ENCODE data around the gene SPATA31D1. TPM values are rescaled to one million over a fixed set of nuclear protein-coding genes. Genes with fewer than 3 reads are reported as not detected.
"Not testable (repeated sequence)": the region's sequence is repeated elsewhere in the genome, so short reads cannot be mapped to it uniquely, and the experiment has no call there.

SPATA31D1 gene
- not detected for total RNA-seq

- not testable (repeated sequence) for H3K4me1 ChIP-seq, H3K27ac ChIP-seq, H3K4me3 ChIP-seq, ATAC-seq, H3K36me3 ChIP-seq, H3K27me3 ChIP-seq, H3K9me3 ChIP-seq
- WGBS, 2 donors (ENCODE audit: low coverage in 1 of 2) = 80 to 100% methylated on average over 1 of the region's 1 CpG
Measured at GRCh38 chr9:81988472-81988871, at the start of gene SPATA31D1. TSS of gene SPATA31D1 (plus strand) at chr9:81988772. CDS start at chr9:81988819, 47 bp downstream.

DNA sequence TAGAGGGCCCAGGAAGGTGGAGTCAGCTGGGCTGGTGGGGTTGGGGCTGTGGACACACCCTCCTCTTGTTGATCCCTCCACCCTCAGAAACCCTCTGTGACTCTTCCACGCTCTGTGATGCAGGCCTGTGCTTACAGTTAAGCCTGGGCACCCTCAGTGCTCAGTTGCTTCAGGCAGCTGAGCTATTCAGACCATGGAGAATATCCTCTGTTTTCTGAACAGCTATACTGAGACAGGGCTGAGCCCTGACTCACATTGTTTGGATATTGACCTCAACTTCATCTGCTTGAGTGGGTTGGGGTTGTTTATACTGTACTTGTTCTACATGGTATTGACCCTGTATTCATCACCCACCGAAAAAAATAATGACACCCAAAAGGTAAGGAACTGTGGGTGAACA lies 45.2 kb upstream of the SPATA31D1 start, which contains the start of gene SPATA31D3:
Gene SPATA31D3, plus strand, starts transcription at position 108 of the 400 bp plus-strand sequence. Its CDS starts 86 bp downstream, at position 194.
- H3K4me3 ChIP-seq, H3K27me3 ChIP-seq, ATAC-seq, H3K36me3 ChIP-seq, H3K4me1 ChIP-seq, H3K9me3 ChIP-seq, H3K27ac ChIP-seq: not testable (repeated sequence)
- no CpG with 5 or more reads among the region's 2 CpGs for WGBS, 2 donors (ENCODE audit: low coverage in 1 of 2)

GRCh38 chr9:81948650-81949049 lies 39.9 kb upstream of the SPATA31D1 start:
- not testable (repeated sequence) for H3K9me3 ChIP-seq, H3K27me3 ChIP-seq, H3K36me3 ChIP-seq, H3K4me1 ChIP-seq, H3K27ac ChIP-seq, ATAC-seq, H3K4me3 ChIP-seq
- WGBS, 2 donors (ENCODE audit: low coverage in 1 of 2) = no CpG with 5 or more reads among the region's 3 CpGs

- Histone ChIP-seq H3K27ac (no peak overlapping the region), H3K36me3 (no peaks in the 10 kb centered on the region), H3K9me3 (peaks cover 0 to 16% (median 0%) of the 10 kb centered on the region in 3 donors), H3K4me1 (no peaks in the 10 kb centered on the region), H3K27me3 (no peaks in the 10 kb centered on the region), H3K4me3 (no peak overlapping the region)
- no peak for ATAC-seq
- WGBS, 2 donors (ENCODE audit: low coverage in 1 of 2) = 52 to 88% methylated on average over 1 of the region's 1 CpG
- TF ChIP-seq POLR2A (IDR thresholded peaks at IDR 0.05) = no peak
Measured at GRCh38 chr9:81953096-81953495, 35.5 kb upstream of the SPATA31D1 start.

GRCh38 chr9:81955625-81956024 lies 32.9 kb upstream of the SPATA31D1 start:
- H3K27ac ChIP-seq = no peak overlapping the region
- TF ChIP-seq, protein P1, sequence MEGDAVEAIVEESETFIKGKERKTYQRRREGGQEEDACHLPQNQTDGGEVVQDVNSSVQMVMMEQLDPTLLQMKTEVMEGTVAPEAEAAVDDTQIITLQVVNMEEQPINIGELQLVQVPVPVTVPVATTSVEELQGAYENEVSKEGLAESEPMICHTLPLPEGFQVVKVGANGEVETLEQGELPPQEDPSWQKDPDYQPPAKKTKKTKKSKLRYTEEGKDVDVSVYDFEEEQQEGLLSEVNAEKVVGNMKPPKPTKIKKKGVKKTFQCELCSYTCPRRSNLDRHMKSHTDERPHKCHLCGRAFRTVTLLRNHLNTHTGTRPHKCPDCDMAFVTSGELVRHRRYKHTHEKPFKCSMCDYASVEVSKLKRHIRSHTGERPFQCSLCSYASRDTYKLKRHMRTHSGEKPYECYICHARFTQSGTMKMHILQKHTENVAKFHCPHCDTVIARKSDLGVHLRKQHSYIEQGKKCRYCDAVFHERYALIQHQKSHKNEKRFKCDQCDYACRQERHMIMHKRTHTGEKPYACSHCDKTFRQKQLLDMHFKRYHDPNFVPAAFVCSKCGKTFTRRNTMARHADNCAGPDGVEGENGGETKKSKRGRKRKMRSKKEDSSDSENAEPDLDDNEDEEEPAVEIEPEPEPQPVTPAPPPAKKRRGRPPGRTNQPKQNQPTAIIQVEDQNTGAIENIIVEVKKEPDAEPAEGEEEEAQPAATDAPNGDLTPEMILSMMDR (IDR thresholded peaks at IDR 0.05) = no peak
- TF ChIP-seq EP300 (IDR thresholded peaks at IDR 0.05) (no peak), POLR2AphosphoS5 (IDR thresholded peaks at IDR 0.05) (no peak), POLR2A (IDR thresholded peaks at IDR 0.05) (no peak)
- no peak overlapping the region for H3K4me3 ChIP-seq
- H3K4me1 ChIP-seq = no peaks in the 10 kb centered on the region
- H3K9me3 ChIP-seq = peaks cover 0 to 16% (median 0%) of the 10 kb centered on the region in 3 donors
- H3K27me3 ChIP-seq = no peaks in the 10 kb centered on the region
- H3K36me3 ChIP-seq = no peaks in the 10 kb centered on the region
- no peak for ATAC-seq

- TF ChIP-seq POLR2A (IDR thresholded peaks at IDR 0.05) = no peak
- no peak for TF ChIP-seq EP300 (IDR thresholded peaks at IDR 0.05)
- no peak for TF ChIP-seq POLR2AphosphoS5 (IDR thresholded peaks at IDR 0.05)
- TF ChIP-seq, protein P1 (IDR thresholded peaks at IDR 0.05) = no peak
Measured at GRCh38 chr9:81964218-81965171, 24.1 kb upstream of the SPATA31D1 start.

DNA sequence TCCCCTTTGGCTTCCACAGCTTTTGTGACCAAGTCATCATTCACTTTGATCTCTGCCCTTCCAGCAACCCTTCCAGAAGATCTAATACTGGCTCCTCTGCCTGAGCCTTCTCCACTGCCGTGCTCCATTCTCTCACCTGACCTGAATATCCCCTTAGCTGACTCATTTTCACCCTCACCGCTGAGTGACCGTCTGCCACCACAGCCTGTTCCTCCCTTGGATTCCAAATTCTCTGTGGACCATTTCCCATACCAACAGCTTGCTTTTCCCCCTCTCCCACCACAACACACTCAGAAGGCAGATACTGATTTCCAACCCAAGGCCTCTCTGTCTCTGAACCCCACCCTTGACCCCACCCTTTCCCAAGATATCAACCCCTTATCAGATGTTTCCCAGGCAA lies 20.5 kb upstream of the SPATA31D1 start:
- H3K9me3 ChIP-seq = peaks cover 0 to 4% (median 0%) of the 10 kb centered on the region in 3 donors
- 88 to 89% methylated on average over 3 of the region's 3 CpGs for WGBS, 2 donors (ENCODE audit: low coverage in 1 of 2)
- H3K27ac ChIP-seq = no peak overlapping the region
- no peaks in the 10 kb centered on the region for H3K27me3 ChIP-seq
- no peaks in the 10 kb centered on the region for H3K36me3 ChIP-seq
- no peak overlapping the region for H3K4me3 ChIP-seq
- TF ChIP-seq EP300 (IDR thresholded peaks at IDR 0.05) (no peak), POLR2A (IDR thresholded peaks at IDR 0.05) (no peak), POLR2AphosphoS5 (IDR thresholded peaks at IDR 0.05) (no peak)
- TF ChIP-seq, protein P1 (IDR thresholded peaks at IDR 0.05) = no peak
- ATAC-seq = no peak
- H3K4me1 ChIP-seq = no peaks in the 10 kb centered on the region

More at GRCh38 chr9:81964218-81965171, 24.1 kb upstream of the SPATA31D1 start:
- WGBS, 2 donors (ENCODE audit: low coverage in 1 of 2) = 82 to 92% methylated on average over 3 to 4 of the region's 6 CpGs
- Histone ChIP-seq H3K4me1 (no peaks in the 10 kb centered on the region), H3K27me3 (no peaks in the 10 kb centered on the region), H3K27ac (no peak overlapping the region), H3K4me3 (no peak overlapping the region), H3K9me3 (peaks cover 0 to 4% (median 0%) of the 10 kb centered on the region in 3 donors), H3K36me3 (no peaks in the 10 kb centered on the region)
- no peak for ATAC-seq
